GM18873 (cell line): ENCODE results near the gene CRACDL.

Experiments
- ATAC-seq: cut with Tn5 transposase; IDR thresholded peaks from one replicate; pipeline ENCODE4 v1.9.1; 2021; ENCODE audit warnings: mild to moderate bottlenecking, moderate library complexity, moderate number of reproducible peaks; ENCODE audit not compliant: unreplicated experiment, low FRiP score

CRACDL gene

DNA sequence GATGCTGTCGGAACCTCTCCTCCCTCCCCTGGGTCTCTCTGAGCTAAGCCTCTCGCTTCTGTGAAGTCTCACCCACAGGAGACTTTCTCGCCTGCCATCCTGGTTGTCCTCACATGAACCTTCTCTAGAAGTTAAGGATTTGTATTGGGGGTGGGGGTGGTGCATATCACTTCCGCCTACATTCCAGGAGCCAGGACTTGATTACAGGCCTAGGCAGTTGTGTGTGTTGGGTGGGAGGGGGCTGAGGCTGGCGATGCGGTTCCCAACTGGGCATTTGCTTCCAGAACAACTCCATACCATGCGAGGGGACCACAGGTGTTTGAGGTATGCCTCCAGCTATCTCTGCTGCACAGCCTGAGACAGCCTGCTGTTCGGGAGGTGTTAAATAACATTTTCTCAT is 148.3 kb downstream of the CRACDL start:
- no peak for ATAC-seq

DNA sequence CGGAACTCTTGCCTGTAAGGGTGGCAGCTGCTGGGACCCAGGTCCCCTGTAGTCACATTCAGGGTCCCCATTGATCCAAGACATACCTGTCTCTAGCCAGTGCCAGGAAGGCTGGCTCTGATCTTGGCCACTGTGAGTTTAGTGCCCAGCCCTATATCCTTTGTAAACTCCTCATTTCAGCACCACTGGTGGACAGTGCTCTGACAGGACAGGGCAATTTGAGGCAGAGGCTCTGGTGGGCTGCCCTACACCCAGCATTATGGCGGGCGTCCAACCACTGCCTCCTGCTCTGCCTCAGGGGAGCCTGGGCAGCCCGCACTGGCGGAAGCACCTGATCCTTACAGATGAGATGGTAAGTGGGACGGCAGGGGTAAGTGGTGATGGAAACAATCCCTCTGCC is 149.8 kb downstream of the CRACDL start:
- no peak for ATAC-seq

DNA sequence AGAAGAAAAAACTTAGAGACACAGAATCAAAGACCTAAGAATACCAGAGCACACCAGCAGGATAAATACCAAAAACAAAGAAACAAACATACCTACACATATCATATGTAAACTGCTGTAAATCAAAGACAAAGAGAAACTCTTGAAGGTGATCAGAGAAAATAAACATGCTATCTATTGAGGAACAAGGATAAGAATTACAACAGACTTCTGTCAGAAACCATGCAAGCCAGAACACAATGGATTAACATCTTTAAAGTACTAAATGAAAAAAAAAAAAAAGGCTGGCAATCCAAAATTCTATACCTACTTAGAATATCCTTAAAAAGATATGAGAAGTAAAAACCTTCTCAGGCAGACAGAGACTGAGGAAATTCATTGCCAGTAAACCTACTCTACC is 153.5 kb downstream of the CRACDL start:
- ATAC-seq = no peak

DNA sequence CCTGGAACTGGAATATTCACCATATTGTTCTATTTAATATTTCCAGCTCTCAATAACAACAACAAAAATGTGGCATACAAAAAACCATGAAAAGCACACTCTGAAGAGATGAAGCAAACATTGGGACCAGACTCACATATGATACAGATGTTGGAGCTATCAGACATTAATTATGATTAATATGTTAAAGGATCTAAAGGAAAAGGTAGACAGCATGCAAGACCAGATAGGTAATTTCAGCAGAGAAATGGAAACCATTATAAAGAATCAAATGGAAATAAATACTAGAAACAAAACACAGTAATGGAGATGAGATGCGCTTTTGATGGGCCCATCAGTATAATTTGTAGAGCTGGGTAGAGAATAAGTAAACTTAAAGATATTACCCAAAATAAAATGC is 154.2 kb downstream of the CRACDL start:
- no peak for ATAC-seq

DNA sequence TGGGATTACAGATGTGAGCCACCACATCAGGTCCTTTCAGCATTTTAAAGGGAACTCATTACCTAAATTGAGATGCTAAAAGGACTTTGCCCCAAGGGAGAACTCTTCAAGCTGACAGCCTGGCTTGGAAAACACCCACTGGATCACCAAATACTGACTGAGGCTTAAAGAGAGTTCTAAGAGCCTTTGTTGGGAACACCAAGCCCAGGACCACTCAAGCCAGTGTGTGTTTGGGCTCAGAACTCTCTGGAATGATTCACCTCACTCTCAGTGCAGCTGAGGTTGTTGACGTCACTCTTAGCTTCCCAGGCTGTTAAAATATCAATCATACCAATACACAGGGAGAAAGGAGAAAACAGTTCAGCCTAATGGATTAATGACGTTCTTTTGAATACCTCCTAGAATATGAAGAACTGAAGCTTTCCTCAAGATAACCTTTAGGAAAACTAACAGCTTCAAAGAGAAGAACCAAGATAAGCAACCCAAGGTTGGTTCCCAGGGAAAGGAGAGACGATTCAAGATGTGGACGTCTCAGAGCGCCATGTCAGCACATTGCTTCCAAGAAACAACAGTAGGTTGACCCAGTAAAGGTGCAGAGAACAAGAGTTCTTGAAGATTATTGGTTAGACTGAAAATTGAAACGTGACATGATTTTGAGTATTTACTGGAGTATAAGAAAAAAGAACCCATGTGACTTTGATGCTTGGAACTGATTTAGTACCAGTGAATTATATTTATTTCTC is 157.1 kb downstream of the CRACDL start:
- ATAC-seq = no peak

DNA sequence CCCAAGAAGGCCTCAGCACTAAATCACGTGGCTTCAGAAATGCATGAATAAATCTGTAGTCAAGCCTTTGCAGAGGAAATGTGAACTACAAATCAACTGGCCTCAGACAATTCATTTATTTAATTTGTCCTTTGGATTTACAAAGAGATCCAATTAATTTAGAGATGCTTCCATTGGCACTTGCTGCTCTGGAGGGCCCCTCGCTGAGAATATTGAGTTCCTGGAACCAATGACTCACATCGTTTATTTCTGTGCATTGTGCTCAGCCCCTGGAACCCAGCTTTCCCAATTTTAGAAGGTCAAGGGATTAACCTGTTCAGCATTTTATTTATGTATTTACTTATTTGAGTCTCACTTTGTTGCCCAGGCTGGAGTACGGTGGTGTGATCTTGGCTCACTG is 157.9 kb downstream of the CRACDL start:
- no peak for ATAC-seq

DNA sequence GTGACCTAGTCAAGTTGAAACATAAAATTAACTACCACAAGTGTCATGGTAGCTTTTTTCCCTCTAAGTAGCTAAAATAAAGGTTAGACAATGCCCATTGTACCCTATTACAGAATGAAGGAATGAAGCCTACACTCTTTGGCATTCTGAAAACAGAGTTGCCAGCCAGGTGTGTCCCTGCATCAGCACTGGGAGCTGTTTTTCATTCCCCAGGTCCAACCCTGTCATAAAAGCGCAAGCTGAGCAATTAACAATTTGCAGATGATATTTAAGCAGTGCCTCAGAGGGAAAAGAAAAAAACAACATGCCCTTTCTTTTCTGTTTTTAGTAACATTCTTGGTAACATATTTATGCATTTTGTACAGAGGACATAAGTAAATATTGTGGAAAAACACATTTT is 158.3 kb downstream of the CRACDL start:
- ATAC-seq = no peak

DNA sequence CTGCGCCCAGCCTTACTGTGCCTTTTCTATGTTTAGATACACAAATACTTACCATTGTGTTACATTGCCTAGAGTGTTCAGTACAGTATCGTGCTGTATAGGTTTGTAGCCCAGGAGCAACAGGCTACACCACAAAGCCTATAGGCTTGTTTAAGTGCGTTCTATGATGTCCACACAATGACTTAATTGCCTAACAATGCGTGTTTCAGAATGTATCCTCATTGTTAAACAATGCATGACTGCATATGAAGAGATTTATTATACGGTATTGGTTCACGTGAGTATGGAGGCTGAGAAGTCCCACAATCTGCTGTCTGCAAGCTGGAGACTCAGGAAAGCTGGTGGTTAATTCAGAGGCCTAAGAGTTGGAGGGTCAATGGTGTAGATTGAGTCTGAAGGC is 158.9 kb downstream of the CRACDL start:
- ATAC-seq = no peak

DNA sequence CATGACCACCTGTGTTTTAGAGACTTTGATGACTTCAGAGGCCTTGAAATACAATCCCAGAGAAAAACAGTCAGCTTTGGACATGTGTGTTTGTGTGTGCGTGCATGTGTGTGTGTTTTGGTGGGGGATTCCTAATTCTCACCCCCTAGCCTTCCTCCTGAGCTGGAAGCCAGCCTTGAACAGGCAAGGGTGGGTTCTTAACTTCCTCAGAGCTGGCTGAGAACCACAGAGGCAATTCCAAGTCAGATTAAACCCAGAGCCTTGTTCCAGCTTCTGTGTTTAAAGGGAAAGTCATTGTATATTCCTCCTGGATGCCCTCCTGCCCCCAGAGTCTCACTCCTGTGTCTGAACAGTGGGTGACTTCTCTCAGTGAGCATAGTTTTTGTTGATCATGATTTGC is 159.9 kb downstream of the CRACDL start:
- ATAC-seq = no peak

DNA sequence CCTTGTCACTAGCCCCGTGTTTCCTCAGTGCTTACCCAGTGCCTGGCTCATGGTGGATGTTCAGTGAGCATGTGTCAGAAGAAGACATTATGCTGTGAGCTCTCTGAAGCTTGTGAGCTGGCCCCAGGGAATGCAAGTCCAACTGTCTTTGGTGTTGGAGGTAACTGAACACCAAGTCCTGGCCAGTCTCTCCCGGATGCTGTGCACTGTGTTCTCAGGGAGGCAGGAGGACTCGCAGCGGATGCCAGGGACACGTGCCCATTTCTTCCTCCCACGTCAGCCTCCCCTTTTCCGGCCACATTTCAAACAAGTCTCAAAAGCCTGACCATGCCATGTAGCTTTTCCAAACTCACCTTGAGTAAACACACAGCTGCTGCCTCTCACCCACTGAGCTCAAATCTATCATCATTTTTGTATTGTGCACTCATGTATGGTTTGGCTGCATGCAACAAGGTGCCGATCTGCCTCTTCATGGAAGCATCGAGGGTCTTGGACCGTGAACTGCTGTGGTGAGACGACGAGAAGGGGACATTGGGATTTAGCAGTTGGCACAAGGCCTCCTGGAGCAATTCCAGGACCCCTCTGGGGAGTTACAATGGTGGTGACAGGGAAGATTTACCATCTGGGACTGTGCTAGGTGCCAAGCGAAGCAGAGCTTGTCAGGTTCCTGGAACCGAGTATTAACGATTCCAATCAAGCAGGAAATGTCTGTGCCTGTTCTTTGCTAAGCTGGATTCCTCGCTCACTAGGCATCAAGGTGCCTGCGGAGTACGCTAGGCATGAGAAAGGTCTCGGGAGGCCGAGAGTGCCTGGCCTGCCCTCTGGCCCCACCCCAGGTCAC is 160.7 kb downstream of the CRACDL start:
- no peak for ATAC-seq

DNA sequence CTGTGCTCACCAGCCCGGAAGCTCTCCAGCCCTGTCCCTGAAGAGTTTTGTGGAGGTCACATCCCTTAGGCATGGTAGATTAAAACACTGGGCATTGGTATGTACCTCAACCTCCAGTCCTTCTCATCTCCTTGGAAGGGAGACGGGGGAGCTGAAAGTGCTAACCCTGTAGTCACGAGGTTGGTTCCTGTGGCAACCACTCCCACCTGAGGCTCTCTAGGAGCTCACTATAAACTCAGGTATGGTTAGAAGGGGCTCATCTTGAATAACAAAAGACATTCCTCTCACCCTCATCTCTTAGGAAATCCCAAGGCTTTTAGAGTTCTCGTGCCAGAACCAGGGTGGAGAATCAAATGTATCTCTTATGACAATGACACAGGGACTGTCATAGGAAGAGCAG is 162.1 kb downstream of the CRACDL start:
- no peak for ATAC-seq

DNA sequence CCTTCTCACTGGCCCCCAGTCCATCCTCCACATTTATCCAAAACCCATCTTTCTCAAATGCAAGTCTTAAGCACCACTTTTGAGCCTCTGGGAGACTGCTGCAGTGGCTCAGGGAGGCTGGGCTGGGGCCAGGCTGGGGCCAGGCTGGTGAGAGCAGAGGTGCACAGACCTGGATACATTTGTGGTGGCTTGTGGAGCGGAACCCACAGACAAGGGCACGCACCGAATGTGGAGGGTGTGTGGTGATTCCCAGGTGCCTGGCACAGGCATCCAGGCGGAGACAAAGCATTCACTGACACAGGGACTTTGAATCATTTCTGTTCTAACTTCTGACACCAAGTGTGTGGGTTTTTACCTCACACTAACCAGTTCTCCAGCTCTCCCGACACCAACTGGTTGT is 162.9 kb downstream of the CRACDL start:
- no peak for ATAC-seq

DNA sequence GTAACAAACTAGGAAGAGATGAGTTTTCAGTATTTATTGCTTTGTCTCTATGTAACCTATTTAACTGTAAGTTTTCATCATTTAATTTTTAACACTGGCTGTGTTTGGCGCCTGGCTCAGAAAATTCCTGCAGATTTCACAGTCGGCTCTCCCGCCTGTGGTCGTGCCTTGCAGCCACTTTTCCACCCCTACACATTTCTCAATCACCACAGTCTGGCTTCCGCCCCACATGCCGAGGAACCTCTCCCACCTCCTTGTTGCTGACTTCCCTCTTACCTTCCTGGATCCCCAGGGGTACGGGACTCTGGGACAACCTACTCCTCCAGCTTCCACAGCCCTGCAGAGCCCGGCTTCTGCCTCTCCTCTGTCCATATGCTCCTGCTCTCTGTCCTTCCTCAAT is 163.5 kb downstream of the CRACDL start:
- ATAC-seq = no peak

DNA sequence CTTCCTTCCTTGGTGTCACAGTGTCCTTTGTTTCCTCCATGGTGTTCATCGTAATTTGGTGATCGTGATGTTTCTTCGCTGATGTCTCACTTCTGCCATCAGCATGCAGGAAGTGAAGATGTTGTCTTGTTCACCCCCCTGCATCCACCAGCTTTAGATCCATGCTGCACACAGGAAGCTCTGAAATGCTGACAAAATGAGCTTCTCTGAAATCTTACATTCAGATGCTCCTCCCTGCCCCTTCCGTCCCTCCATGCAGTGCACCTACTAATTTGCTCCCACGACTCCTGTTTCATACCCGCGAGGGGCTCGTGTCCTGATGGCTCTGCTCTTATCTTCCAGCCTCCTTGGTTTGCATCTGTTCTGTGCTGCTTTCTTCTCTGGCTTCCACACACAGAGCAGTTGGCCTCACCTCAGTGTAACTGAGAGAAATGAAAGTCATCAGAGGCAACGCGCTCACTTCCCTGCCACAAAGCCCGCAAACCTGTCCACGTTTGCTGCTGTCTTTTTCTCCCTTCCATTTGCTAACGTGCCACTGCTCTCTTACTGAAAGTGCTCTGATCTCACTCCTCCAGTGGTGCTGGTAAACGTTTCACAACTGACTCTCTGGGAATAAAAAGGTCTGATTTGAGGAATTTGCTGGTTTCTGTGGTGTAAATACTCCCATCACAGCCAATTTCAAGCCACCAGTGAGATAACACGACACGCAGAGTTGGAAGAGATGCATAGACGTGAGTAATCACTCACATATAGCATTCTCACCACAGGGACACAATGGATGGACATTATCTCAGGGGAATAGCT is 164.1 kb downstream of the CRACDL start:
- no peak for ATAC-seq

DNA sequence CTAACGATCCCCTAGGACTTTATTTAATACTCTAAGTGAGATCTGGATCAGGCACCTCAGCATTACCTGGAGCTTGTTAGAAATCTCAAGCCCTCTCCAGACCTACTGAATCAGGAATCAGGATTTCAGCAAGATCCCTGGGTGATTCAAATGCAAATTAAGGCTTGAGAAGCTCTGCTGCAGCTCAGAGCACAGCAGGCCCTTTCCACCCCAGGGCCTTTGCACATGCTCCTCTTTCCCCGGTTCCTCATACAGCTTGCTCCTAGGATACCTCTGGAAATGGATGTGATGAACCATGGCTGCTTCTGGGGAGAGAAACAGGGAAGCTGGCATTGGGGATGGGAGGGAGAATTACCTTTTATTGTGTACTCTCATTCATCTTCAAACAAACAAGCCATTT is 164.8 kb downstream of the CRACDL start:
- no peak for ATAC-seq

DNA sequence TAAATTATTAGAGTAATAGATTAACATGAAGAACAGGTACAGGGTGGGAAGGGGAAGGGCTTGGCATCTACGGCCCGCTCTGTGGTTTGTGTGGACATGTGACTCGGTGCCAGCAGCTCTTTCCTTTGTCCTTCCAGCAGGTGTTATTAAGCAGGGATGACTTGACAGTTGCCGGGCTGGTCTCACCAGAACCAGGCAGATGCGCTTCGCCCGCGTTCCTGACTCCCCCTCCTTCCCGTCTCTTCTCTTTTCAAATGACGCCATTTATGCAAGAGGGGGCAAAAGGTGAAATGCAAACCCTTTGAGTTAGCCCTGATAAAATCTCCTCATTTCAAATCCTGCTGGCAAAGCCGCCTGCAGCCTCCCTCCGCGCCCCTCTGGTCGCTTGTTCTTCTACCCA is 166.2 kb downstream of the CRACDL start:
- no peak for ATAC-seq

DNA sequence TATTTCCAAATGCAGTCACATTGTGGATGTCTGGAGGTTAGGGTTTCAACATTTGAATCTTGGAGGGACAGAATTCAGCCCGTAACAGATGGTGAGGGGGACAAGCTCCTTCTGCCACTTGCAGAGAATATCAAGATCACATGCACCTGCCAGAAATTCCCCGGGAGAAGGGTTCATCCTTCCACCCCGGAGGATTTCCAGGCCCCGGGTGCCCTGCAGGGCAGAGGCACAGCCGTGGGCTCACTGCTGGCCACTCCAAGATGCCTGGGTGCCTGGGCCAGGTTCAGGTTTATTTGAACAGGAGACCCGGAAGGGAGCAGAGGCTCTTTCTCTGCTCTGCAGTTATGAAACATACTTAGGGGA is 166.9 kb downstream of the CRACDL start:
- ATAC-seq = no peak

DNA sequence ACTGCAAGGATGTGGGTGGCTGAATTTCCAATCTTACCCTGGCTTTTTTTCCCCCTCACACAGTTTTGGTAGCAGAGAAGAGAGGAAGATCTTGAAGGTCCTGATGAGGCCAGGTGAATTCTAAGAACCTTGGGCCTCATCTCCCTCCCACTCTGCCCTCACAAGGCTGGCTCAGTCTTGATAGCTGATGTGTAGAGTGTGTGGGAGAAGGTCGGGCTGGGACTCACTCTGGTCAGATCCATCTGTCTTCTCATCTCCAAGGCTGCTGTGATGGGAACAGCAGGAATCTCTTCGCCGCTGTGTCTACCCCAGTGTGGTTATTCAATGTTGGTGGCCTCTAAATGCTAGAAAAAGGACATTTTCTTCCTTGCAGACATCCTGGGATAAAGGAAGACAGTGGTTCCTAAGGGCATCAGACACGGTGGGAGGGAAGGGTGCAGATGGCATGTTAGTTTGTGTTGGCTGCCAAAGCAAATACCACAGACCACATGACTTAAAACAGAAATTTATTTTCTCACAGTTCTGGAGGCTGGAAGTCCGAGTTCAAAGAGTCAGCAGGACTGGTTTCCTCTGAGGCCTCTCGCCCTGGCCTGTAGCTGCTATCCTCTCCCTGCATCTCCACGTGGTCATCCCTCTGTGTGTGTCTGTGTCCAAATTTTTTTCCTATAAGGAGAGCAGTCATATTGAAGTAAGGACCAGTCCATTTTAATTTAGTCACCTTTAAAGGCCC is 167.5 kb downstream of the CRACDL start:
- ATAC-seq = no peak

DNA sequence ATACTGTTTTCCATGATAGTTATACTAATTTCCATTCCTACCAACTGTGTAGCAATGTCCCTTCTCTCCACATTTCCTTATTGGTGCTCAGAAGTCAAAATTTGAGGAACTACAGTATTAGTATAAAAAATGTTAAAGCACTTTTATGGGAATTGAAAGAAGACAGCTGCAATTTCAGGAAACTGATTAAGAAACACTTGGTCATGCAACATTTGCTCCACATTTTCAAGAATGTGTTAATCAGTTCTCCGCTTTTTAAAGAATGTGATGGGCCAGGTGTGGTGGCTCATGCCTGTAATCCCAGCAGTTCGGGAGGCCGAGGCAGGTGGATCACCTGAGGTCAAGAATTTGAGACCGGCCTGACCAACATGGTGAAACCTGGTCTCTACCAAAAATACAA is 171.5 kb downstream of the CRACDL start:
- no peak for ATAC-seq

DNA sequence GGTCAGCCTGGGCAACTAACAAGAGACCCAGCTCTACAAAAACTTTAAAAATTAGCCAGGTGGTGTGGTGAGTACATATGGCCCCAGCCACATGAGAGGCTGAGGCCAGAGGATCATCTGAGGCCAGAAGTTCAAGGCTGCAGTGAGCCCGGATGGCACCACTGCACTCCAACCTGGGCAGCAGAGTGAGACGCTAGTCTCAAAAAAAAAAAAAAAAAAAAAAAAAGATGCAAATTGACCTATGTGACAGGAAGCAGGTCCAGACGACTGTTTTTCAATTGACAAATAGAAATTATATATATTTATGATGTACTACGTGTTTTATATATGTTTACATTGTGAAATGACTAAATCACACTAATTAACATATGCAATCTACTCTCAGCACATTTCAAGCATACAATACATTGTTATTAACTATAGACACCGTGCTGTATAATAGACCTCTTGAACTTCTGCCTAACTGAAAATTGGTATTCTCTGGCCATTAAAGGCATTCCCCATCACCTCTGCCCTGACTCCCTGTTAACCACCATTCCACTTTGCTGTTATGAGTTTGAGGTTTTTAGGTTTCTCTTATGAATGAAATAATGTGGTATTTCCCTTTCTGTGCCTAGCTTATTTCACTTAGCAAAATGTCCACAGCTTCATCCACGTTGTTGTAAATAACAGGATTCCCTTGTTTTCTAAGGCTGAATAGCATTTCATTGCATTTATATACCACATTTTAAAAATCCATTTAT is 172.6 kb downstream of the CRACDL start:
- no peak for ATAC-seq
